ENCODE results near the gene C15orf61. TPM values are rescaled to one million over a fixed set of nuclear protein-coding genes. Genes with fewer than 3 reads are reported as not detected.

The C15orf61 gene
- total RNA-seq, 4 donors from 2014 or later: 10.2 to 25.9 (median 15.8) TPM

DNA sequence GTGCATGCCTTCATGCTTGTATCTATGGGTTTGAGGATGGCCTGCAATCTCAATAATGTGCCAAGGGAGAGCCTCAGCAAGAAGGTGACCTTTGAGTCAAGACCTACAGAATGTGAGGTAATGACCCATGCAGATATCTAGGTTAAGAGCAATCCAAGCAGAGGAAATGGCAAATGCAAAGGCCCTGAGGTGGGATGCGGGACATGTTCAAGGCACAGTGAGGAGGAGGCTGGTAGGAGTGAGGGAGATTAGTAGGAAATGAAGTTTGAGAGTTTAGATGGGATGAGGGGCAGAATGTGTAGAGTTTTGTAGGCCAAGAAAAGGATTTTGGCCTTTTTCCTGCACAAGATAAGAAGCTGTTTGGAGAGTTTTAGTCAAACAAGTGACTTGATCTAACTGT lies 16.8 kb downstream of the C15orf61 start:
- DNase-seq (no peak), ATAC-seq (no peak)
- Histone ChIP-seq H3K36me3 (no peaks in the 10 kb centered on the region), H3K4me1 (peaks cover 0 to 6% of the 10 kb centered on the region in 2 donors), H3K4me3 (no peak overlapping the region), H3K9me3 (no peaks in the 10 kb centered on the region), H3K27ac (no peak overlapping the region), H3K27me3 (no peaks in the 10 kb centered on the region)
- intact Hi-C loops (cut with DNase I; ENCODE audit: low total_unique reads) (no loop called here), in situ Hi-C loops (cut with MboI; ENCODE audit: low sequenced_read_pairs in 4 of 4) (loop anchor here in 1 of 4 donors (25.0 kb wide), 1 partner anchor 300 kb away; the partner anchor contains the start of genes RNU6-1 and SKOR1)
- TF ChIP-seq POLR2A (IDR thresholded peaks at IDR 0.05) (no peak), CTCF (IDR thresholded peaks at IDR 0.05 in 4 of 5, conservative IDR thresholded peaks at IDR 0.05 in 1 of 5) (no peak)

DNA sequence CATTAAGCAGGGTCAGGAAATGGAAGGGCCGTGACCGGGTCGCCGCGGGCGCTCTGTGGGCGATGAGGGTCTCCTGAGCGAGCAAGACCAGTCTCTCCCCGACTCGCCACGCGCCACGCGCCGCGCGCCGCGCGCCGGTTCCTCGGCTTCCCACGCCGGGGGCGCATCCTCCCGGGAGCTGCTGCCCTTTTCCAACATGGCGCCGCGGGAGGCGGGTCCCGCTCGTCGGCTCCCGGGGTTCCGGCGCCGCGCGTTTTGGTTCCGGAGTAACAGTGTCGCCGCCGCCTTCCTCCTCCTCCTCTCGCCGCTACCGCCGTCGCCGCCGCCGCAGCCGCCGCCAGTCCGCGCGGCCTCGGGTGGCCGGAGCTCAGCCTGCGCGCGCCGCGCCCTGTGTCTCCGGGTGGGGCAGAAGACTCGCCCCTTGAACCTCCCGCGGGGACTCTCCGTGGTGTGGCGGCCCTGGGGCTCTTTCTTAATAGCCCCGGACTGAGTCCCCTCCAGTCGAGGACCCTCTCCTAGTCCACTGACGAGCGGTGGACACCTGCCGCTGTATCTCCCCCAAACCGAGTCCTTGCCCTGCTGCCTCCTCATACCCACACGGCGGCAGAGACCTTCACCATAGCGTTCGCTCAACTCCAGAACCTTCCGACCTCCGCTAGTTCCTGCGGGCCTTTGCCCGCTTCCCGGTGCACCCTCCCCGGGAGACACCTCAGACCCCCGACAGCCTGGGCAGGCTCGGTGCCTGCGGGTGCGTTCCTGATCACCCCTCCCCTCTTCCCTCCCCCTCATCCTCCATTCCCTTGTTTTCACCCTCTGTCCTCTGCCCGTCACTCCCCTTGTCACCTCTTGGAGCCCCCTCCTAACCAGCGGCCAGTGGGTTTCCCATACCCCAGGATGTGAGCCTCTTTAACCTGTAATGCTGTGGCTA lies 21.8 kb downstream of the C15orf61 start, which contains the start of gene MAP2K5:
Gene MAP2K5 (plus strand): TSS at position 284 of the 928 bp plus-strand sequence. CDS start 633 bp downstream, at position 917.
- H3K4me3 ChIP-seq: peak within 1 kb of the TSS; percentile 66 to 90 (median 78)
- DNase-seq: peak; percentile 74 to 79
- H3K4me1 ChIP-seq: peaks cover 10 to 19% of the 10 kb centered on the region in 2 donors
- in situ Hi-C loops (cut with MboI; ENCODE audit: low sequenced_read_pairs in 4 of 4): loop anchor here in 1 of 4 donors (25.0 kb wide), 1 partner anchor 295 kb away; the partner anchor contains the start of genes RNU6-1 and SKOR1
- peak; percentile 86 to 89 for ATAC-seq
- peaks cover 0 to 8% of the 10 kb centered on the region in 2 donors for H3K36me3 ChIP-seq
- peak within 1 kb of the TSS; percentile 86 to 93 (median 88) for H3K27ac ChIP-seq
- H3K27me3 ChIP-seq: no peaks in the 10 kb centered on the region
- no peaks in the 10 kb centered on the region for H3K9me3 ChIP-seq
- TF ChIP-seq CTCF (IDR thresholded peaks at IDR 0.05 in 4 of 5, conservative IDR thresholded peaks at IDR 0.05 in 1 of 5) (no peak), POLR2A (IDR thresholded peaks at IDR 0.05) (peak; percentile 78 to 79)
- intact Hi-C loops (cut with DNase I; ENCODE audit: low total_unique reads): loop anchor here (2.0 to 10.0 kb wide), 3 partner anchors 22 to 295 kb away; partner anchors contain the start of genes AAGAB, C15orf61 and IQCH

- Histone ChIP-seq H3K9me3 (no peaks in the 10 kb centered on the region), H3K4me1 (peaks cover 16 to 21% of the 10 kb centered on the region in 2 donors), H3K36me3 (peaks cover 0 to 8% of the 10 kb centered on the region in 2 donors), H3K27ac (peak overlapping the region; percentile 86 to 93 (median 88)), H3K4me3 (peak overlapping the region; percentile 66 to 90 (median 78)), H3K27me3 (no peaks in the 10 kb centered on the region)
- TF ChIP-seq CTCF (IDR thresholded peaks at IDR 0.05 in 4 of 5, conservative IDR thresholded peaks at IDR 0.05 in 1 of 5): no peak
- no peak for TF ChIP-seq POLR2A (IDR thresholded peaks at IDR 0.05)
- intact Hi-C loops (cut with DNase I; ENCODE audit: low total_unique reads): loop anchor here (2.0 to 10.0 kb wide), 3 partner anchors 23 to 294 kb away; partner anchors contain the start of genes AAGAB, C15orf61 and IQCH
- in situ Hi-C loops (cut with MboI; ENCODE audit: low sequenced_read_pairs in 4 of 4): loop anchor here in 1 of 4 donors (25.0 kb wide), 1 partner anchor 294 kb away; the partner anchor contains the start of genes RNU6-1 and SKOR1
- DNase-seq: peak in 1 of 2 donors; percentile 46
- ATAC-seq: peak; percentile 42 to 53
Observed at GRCh38 chr15:67543348-67543718, 22.4 kb downstream of the C15orf61 start.

DNA sequence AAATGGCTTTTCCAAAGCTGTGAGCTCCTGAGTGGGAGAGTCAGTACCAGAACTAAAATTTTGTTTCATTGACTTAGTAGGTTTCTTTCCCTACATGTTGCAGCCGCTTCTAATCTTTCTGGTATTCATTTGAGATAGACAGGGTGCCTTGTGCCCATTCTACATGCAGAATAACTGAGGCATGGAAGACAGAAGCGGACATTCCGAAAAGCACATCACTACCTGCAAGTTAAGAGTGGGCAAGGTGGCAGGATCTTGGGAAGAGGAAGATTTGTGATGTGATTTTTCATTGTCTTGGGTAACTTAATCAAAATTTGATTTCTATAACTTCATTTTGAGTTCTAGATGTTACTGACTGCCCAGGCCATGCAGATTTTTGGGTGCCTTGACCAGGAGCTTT lies 23.5 kb downstream of the C15orf61 start:
- H3K9me3 ChIP-seq: no peaks in the 10 kb centered on the region
- peaks cover 28% of the 10 kb centered on the region in 2 donors for H3K4me1 ChIP-seq
- DNase-seq (no peak), ATAC-seq (no peak)
- no peaks in the 10 kb centered on the region for H3K27me3 ChIP-seq
- TF ChIP-seq POLR2A (IDR thresholded peaks at IDR 0.05): no peak
- no peak for TF ChIP-seq CTCF (IDR thresholded peaks at IDR 0.05 in 4 of 5, conservative IDR thresholded peaks at IDR 0.05 in 1 of 5)
- in situ Hi-C loops (cut with MboI; ENCODE audit: low sequenced_read_pairs in 4 of 4): loop anchor here in 1 of 4 donors (25.0 kb wide), 1 partner anchor 293 kb away; the partner anchor contains the start of genes RNU6-1 and SKOR1
- intact Hi-C loops (cut with DNase I; ENCODE audit: low total_unique reads): loop anchor here (5.0 to 10.0 kb wide), 2 partner anchors 290 to 293 kb away; partner anchors contain the start of genes AAGAB and IQCH
- peaks cover 0 to 8% of the 10 kb centered on the region in 2 donors for H3K36me3 ChIP-seq
- H3K4me3 ChIP-seq: no peak overlapping the region
- no peak overlapping the region for H3K27ac ChIP-seq
